HepG2 (cell line): ENCODE measurements around the gene FYB1. TPM values are rescaled to one million over a fixed set of nuclear protein-coding genes. Genes with fewer than 3 reads are reported as not detected.

Experiments used
- ATAC-seq: fragments of 200-7000 bp; cut with Tn5 transposase; 3 replicates; pipeline ENCODE4 v1.9.1; 2020; ENCODE audit warnings: mild to moderate bottlenecking, moderate library complexity
- BruUV-seq: library from RNA; stranded (reverse); fragments of 400-500 nt; replicated peaks from 2 replicates; lab custom pipeline; 2021; lab: Mats Ljungman, UMichigan
- CTCF ChIA-PET: fragments of 300-600 bp; formaldehyde crosslinking; extraction: SDS; loops from one replicate; lab custom pipeline; 2021; ENCODE audit warnings: low total read pairs, inconsistent platforms, low intra/inter-chr PET ratio; lab: Yijun Ruan, JAX
- POLR2A ChIA-PET: fragments of 350-600 bp; sonication (Branson Sonifier 250); formaldehyde crosslinking; loops from one replicate; lab custom pipeline; 2020; ENCODE audit warnings: antibody characterized with exemption, inconsistent platforms; lab: Yijun Ruan, JAX
- DNase-seq: peaks from one replicate; pipeline ENCODE4 v3.0.0-alpha.2; 2015; ENCODE audit warnings: low spot score
- FAIRE-seq: peaks from 3 replicates; lab custom pipeline; 2011; peaks lifted over from hg19 to GRCh38; lab: Jason Lieb, UNC
- H2AFZ ChIP-seq: one replicate; pipeline ENCODE4 v1.6.1; 2011; ENCODE audit warnings: low read length, inconsistent platforms
- H3K27ac ChIP-seq: fragments of 300-600 bp; 3 replicates; pipeline ENCODE4 v1.8.0; 2011; ENCODE audit warnings: mixed run types, mild to moderate bottlenecking, mixed read lengths, low read length, inconsistent platforms; ENCODE audit not compliant: insufficient read depth; ENCODE audit errors: extremely low read length
- H3K27me3 ChIP-seq, 2 experiments: fragments of 200-600 bp in 1 of 2; 2 replicates in 1 of 2; 3 replicates in 1 of 2; pipeline versions ENCODE4 v1.6.0 to v1.8.0; 2011; ENCODE audit warnings: low read length in 2 of 2, mild to moderate bottlenecking in 2 of 2, moderate library complexity in 2 of 2, inconsistent platforms in 1 of 2; ENCODE audit not compliant: insufficient read depth in 2 of 2, control insufficient read depth in 1 of 2
- H3K36me3 ChIP-seq, 2 experiments: fragments of 200-600 bp in 1 of 2; replicated peaks in 1 of 2; 2 replicates in 1 of 2; 3 replicates in 1 of 2; pipeline versions ENCODE4 v1.5.1 to v1.8.0; 2011; ENCODE audit warnings: low read length in 2 of 2, inconsistent platforms in 1 of 2; ENCODE audit not compliant: insufficient read depth in 2 of 2, control insufficient read depth in 1 of 2
- H3K4me1 ChIP-seq: 2 replicates; pipeline ENCODE4 v1.5.1; 2012; ENCODE audit warnings: low read length, inconsistent platforms; ENCODE audit not compliant: insufficient read depth
- H3K4me2 ChIP-seq: 2 replicates; pipeline ENCODE4 v1.6.0; 2011; ENCODE audit warnings: low read depth, low read length, inconsistent platforms
- H3K4me3 ChIP-seq, 3 experiments: fragments of 200-600 bp in 1 of 3; sonication (generic), shearing (Covaris generic) in 1 of 3; replicated peaks in 1 of 3; 2 replicates each; pipeline ENCODE4 v1.5.1; 2011 to 2016; ENCODE audit warnings: low read length in 3 of 3, inconsistent platforms in 2 of 3, low read depth in 2 of 3, mild to moderate bottlenecking in 2 of 3, control low read depth in 1 of 3, mixed read lengths in 1 of 3; ENCODE audit not compliant: insufficient read depth in 1 of 3
- H3K79me2 ChIP-seq: one replicate; pipeline ENCODE4 v1.6.1; 2011; ENCODE audit warnings: low read length, inconsistent platforms; ENCODE audit not compliant: insufficient read depth
- H3K9ac ChIP-seq: 2 replicates; pipeline ENCODE4 v1.6.0; 2011; ENCODE audit warnings: mild to moderate bottlenecking, low read depth, low read length, inconsistent platforms; ENCODE audit not compliant: insufficient read depth
- H3K9me3 ChIP-seq: 2 replicates; pipeline ENCODE4 v1.5.1; 2012; ENCODE audit warnings: mild to moderate bottlenecking, low read length
- H4K20me1 ChIP-seq: 2 replicates; pipeline ENCODE4 v1.6.0; 2011; ENCODE audit warnings: inconsistent platforms, mild to moderate bottlenecking, low read length, moderate library complexity; ENCODE audit not compliant: insufficient read depth
- HES4 ChIP-seq: sonication (generic); formaldehyde crosslinking; IDR thresholded peaks from 2 replicates; pipeline ENCODE4 v1.9.0; 2021; ENCODE audit warnings: mild to moderate bottlenecking, missing genetic modification reagents, borderline replicate concordance
- HMG20A ChIP-seq: IDR thresholded peaks from 2 replicates; pipeline ENCODE4 v1.6.1; 2016; ENCODE audit warnings: borderline replicate concordance
- NFE2 ChIP-seq: sonication (generic); formaldehyde crosslinking; IDR thresholded peaks from 2 replicates; pipeline ENCODE4 v1.4.0; 2020; ENCODE audit warnings: missing genetic modification reagents
- PAWR ChIP-seq: sonication (generic); formaldehyde crosslinking; IDR thresholded peaks from 2 replicates; pipeline ENCODE4 v1.4.0; 2020; ENCODE audit warnings: missing genetic modification reagents, mild to moderate bottlenecking, borderline replicate concordance
- PITX1 ChIP-seq: sonication (generic); formaldehyde crosslinking; IDR thresholded peaks from 2 replicates; pipeline ENCODE4 v1.5.1; 2020; ENCODE audit warnings: mild to moderate bottlenecking, missing genetic modification reagents
- RBFOX2 ChIP-seq: fragments of 200-400 bp; formaldehyde crosslinking; IDR thresholded peaks from 2 replicates; pipeline ENCODE4 v1.6.1; 2017; ENCODE audit warnings: low read depth, mild to moderate bottlenecking, low read length
- REPIN1 ChIP-seq: sonication (generic); formaldehyde crosslinking; IDR thresholded peaks from 2 replicates; pipeline ENCODE4 v1.8.0; 2022; ENCODE audit warnings: missing genetic modification reagents, low read depth, mild to moderate bottlenecking, borderline replicate concordance
- ZMYM4 ChIP-seq: sonication (generic); formaldehyde crosslinking; IDR thresholded peaks from 2 replicates; pipeline ENCODE4 v1.8.1; 2023; ENCODE audit warnings: mild to moderate bottlenecking, missing genetic modification reagents
- ZNF12 ChIP-seq: sonication (generic); formaldehyde crosslinking; IDR thresholded peaks from 2 replicates; pipeline ENCODE4 v1.5.0; 2020; ENCODE audit warnings: missing genetic modification reagents
- ZNF235 ChIP-seq: sonication (generic); formaldehyde crosslinking; IDR thresholded peaks from 2 replicates; pipeline ENCODE4 v1.8.1; 2023; ENCODE audit warnings: mild to moderate bottlenecking, missing genetic modification reagents, borderline replicate concordance
- WGBS: methylation state at CpG from one replicate; pipeline ENCODE4 v1.1.6; 2017; ENCODE audit warnings: low lambda C conversion rate; 5-methylcytosine and 5-hydroxymethylcytosine counted together
- in situ Hi-C: cut with HindIII; loops from 2 replicates; pipeline ENCODE4 v1.10.0; 2017; ENCODE audit warnings: low pct_unique_long_range_greater_than_20kb; ENCODE audit not compliant: extremely low pct_ligation_motif_present
- intact Hi-C: fragments of 100-400 bp; cut with micrococcal nuclease; formaldehyde crosslinking; loops from one replicate; pipeline ENCODE4 v1.10.0; 2022; ENCODE audit not compliant: unreplicated experiment
- polyA plus RNA-seq, 8 experiments: library from polyadenylated mRNA; depleted of rRNA in 3 of 8; stranded (reverse) in 7 of 8; unstranded in 1 of 8; fragments of >200 nt; fragmentation: Illumina TruSeq in 4 of 8; extraction: Trizol in 4 of 8; gene quantifications; 2 replicates each; pipeline versions ENCODE4 v1.2.1 to v1.2.3, GENCODE V29; 2011 to 2016; ENCODE audit warnings: low read depth in 4 of 8, missing spikeins in 1 of 8, mixed read lengths in 1 of 8; ENCODE audit not compliant: insufficient read depth in 1 of 8
- total RNA-seq, 5 experiments: library from RNA; depleted of rRNA; stranded (reverse); fragments of >200 nt; fragmentation: Illumina TruSeq; extraction: Trizol; gene quantifications; 2 replicates each; pipeline ENCODE4 v1.2.3, GENCODE V29; 2016; ENCODE audit warnings: low read depth in 1 of 5
- TF ChIP-seq, protein P1 (sequence below): sonication (generic); formaldehyde crosslinking; IDR thresholded peaks from 2 replicates; pipeline ENCODE4 v1.4.0; 2020; ENCODE audit warnings: low read depth, missing genetic modification reagents
- TF ChIP-seq, protein P2 (sequence below): sonication (generic); formaldehyde crosslinking; IDR thresholded peaks from 2 replicates; pipeline ENCODE4 v1.4.0; 2020; ENCODE audit warnings: missing genetic modification reagents, mild to moderate bottlenecking, borderline replicate concordance

FYB1 gene
- total and polyA plus RNA-seq, 2 of the 13 experiments (the other 11 are each of a cell fraction or from before 2014, with no cell fraction given) = 0.03 TPM; not detected in 1

DNA sequence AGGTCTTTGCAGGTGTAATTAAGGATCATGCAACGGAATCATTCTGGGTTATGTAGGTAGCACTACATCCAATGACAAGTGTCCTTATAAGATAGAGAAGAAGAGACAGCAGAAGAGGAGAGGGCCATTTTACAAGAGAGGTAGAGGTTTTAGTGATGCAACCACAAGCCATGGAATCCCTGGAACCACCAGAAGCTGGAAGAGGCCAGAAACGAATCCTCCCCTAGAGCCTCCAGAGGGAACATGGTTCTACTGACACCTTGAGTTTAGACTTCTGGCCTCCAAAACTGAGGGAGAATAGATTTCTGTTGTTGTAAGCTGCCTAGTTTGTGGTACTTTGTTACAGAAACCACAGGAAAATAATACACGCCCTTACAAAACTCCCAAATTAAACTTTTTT lies 3.5 kb downstream of the FYB1 start:
- WGBS = 15% methylated on average over 3 of the region's 3 CpGs
- Histone ChIP-seq H3K4me1 (peaks cover 18% of the 10 kb centered on the region), H3K4me2 (no peak overlapping the region), H3K79me2 (no peaks in the 10 kb centered on the region), H3K9me3 (no peaks in the 10 kb centered on the region), H3K36me3 (no peaks in the 10 kb centered on the region)
- intact Hi-C loops = loop anchor here (2.0 to 10.0 kb wide), 4 partner anchors 21 to 331 kb away; partner anchors contain the start of gene C9
- TF ChIP-seq REPIN1 (CRISPR knock-in tag) (no peak), ZNF235 (no peak), PITX1 (CRISPR knock-in tag) (no peak), HES4 (CRISPR knock-in tag) (no peak), ZMYM4 (CRISPR knock-in tag) (no peak), ZNF12 (CRISPR knock-in tag) (no peak), NFE2 (CRISPR knock-in tag) (no peak), HMG20A (CRISPR knock-in tag) (no peak), PAWR (no peak), RBFOX2 (no peak)
- TF ChIP-seq, protein P1, sequence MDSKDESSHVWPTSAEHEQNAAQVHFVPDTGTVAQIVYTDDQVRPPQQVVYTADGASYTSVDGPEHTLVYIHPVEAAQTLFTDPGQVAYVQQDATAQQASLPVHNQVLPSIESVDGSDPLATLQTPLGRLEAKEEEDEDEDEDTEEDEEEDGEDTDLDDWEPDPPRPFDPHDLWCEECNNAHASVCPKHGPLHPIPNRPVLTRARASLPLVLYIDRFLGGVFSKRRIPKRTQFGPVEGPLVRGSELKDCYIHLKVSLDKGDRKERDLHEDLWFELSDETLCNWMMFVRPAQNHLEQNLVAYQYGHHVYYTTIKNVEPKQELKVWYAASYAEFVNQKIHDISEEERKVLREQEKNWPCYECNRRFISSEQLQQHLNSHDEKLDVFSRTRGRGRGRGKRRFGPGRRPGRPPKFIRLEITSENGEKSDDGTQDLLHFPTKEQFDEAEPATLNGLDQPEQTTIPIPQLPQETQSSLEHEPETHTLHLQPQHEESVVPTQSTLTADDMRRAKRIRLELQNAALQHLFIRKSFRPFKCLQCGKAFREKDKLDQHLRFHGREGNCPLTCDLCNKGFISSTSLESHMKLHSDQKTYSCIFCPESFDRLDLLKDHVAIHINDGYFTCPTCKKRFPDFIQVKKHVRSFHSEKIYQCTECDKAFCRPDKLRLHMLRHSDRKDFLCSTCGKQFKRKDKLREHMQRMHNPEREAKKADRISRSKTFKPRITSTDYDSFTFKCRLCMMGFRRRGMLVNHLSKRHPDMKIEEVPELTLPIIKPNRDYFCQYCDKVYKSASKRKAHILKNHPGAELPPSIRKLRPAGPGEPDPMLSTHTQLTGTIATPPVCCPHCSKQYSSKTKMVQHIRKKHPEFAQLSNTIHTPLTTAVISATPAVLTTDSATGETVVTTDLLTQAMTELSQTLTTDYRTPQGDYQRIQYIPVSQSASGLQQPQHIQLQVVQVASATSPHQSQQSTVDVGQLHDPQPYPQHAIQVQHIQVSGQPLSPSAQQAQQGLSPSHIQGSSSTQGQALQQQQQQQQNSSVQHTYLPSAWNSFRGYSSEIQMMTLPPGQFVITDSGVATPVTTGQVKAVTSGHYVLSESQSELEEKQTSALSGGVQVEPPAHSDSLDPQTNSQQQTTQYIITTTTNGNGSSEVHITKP (CRISPR knock-in tag) = no peak
- TF ChIP-seq, protein P2, sequence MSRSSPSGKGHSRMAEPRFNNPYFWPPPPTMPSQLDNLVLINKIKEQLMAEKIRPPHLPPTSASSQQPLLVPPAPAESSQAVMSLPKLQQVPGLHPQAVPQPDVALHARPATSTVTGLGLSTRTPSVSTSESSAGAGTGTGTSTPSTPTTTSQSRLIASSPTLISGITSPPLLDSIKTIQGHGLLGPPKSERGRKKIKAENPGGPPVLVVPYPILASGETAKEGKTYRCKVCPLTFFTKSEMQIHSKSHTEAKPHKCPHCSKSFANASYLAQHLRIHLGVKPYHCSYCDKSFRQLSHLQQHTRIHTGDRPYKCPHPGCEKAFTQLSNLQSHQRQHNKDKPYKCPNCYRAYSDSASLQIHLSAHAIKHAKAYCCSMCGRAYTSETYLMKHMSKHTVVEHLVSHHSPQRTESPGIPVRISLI (CRISPR knock-in tag) = no peak
- TF ChIP-seq, all 625 proteins: peak for 0
- in situ Hi-C loops = loop anchor here (5.0 to 25.0 kb wide), 2 partner anchors 66 to 346 kb away; no protein-coding TSS in a partner anchor
- DNase-seq = no peak
- ATAC-seq = no peak
- ChIA-PET POLR2A (no interaction called here), CTCF (no interaction called here)
- no peak overlapping the region for H3K27ac ChIP-seq
- H3K4me3 ChIP-seq = no peak overlapping the region
- H3K27me3 ChIP-seq = no peaks in the 10 kb centered on the region
- no peak overlapping the region for H3K9ac ChIP-seq
- FAIRE-seq = no peak
- no peak overlapping the region for H2AFZ ChIP-seq
- no TSS peak for BruUV-seq
- no peaks in the 10 kb centered on the region for H4K20me1 ChIP-seq
